NT2/D1 (cell line): ENCODE measurements around the gene ELANE.

Experiments used
- SUZ12 ChIP-seq: IDR thresholded peaks from 2 replicates; pipeline ENCODE4 v1.6.1; 2011; ENCODE audit not compliant: insufficient read length, insufficient read depth; ENCODE audit errors: extremely low read depth
- YY1 ChIP-seq: IDR thresholded peaks from 2 replicates; pipeline ENCODE4 v1.6.1; 2011; ENCODE audit not compliant: insufficient read length, insufficient read depth

- TF ChIP-seq YY1 (no peak), SUZ12 (no peak)
Measured at GRCh38 chr19:813219-814151, 38.6 kb upstream of the ELANE start.
